H1 (cell line): ENCODE data around the gene PLPP2.

Experiments used
- CTCF ChIP-seq, 3 experiments: IDR thresholded peaks; 1 replicate in 2 of 3; 2 replicates in 1 of 3; pipeline versions ENCODE4 v1.5.1 to v1.6.1; 2011; ENCODE audit warnings: low read length in 3 of 3, mild to moderate bottlenecking in 3 of 3, inconsistent platforms in 2 of 3, low read depth in 1 of 3, moderate library complexity in 1 of 3; ENCODE audit not compliant: insufficient read depth in 1 of 3; ENCODE audit errors: control extremely low read depth in 1 of 3
- USF2 ChIP-seq: IDR thresholded peaks from 2 replicates; pipeline ENCODE4 v1.6.1; 2011; ENCODE audit warnings: low read length, improper control_type of control experiment

- TF ChIP-seq CTCF (IDR thresholded peaks at IDR 0.05; ENCODE audit: control extremely low read depth in 1 of 3, insufficient read depth in 1 of 3, low read depth in 1 of 3, low read length in 3 of 3): no peak
- TF ChIP-seq USF2: no peak
These were observed 22.0 kb downstream of the PLPP2 start for GRCh38 chr19:269241-269640.
